Retinal pigment epithelial cell (primary cell): ENCODE measurements around the gene E2F8.

ENCODE experiments used
- DNase-seq: peaks from one replicate; pipeline ENCODE4 v3.0.0-alpha.2; 2010; ENCODE audit warnings: low read depth
- H3K4me3 ChIP-seq: 2 replicates; pipeline ENCODE4 v1.5.1; 2011; ENCODE audit warnings: mild to moderate bottlenecking, low read length, control low read depth, moderate library complexity
- CTCF ChIP-seq: conservative IDR thresholded peaks from 2 replicates; pipeline ENCODE4 v1.5.1; 2011; ENCODE audit warnings: low read depth, low read length, control low read depth, inconsistent platforms

E2F8 gene

GRCh38 chr11:19199771-19200170 is 41.0 kb downstream of the E2F8 start:
- TF ChIP-seq CTCF, result no peak

GRCh38 chr11:19199048-19199447 is 41.7 kb downstream of the E2F8 start:
- TF ChIP-seq CTCF, result no peak
- H3K4me3 ChIP-seq, result no peak overlapping the region
- no peak for DNase-seq

More at GRCh38 chr11:19199771-19200170, 41.0 kb downstream of the E2F8 start:
- DNase-seq, result no peak
- no peak overlapping the region for H3K4me3 ChIP-seq

- no peak for DNase-seq
- no peak for TF ChIP-seq CTCF
- H3K4me3 ChIP-seq, result no peak overlapping the region
These were observed 44.3 kb downstream of the E2F8 start for GRCh38 chr11:19196432-19196831.

GRCh38 chr11:19194620-19195308 is 46.0 kb downstream of the E2F8 start:
- H3K4me3 ChIP-seq, result no peak overlapping the region
- no peak for TF ChIP-seq CTCF
- no peak for DNase-seq

- no peak for DNase-seq
- TF ChIP-seq CTCF, result no peak
These were observed 46.8 kb downstream of the E2F8 start for GRCh38 chr11:19193916-19194315.

GRCh38 chr11:19191530-19192169 is 49.1 kb downstream of the E2F8 start:
- TF ChIP-seq CTCF, result no peak
- H3K4me3 ChIP-seq, result no peak overlapping the region
- no peak for DNase-seq

More at GRCh38 chr11:19193916-19194315, 46.8 kb downstream of the E2F8 start:
- no peak overlapping the region for H3K4me3 ChIP-seq

GRCh38 chr11:19187833-19188258 is 52.9 kb downstream of the E2F8 start:
- H3K4me3 ChIP-seq, result no peak overlapping the region
- TF ChIP-seq CTCF, result no peak
- DNase-seq, result no peak
